Small intestine (tissue), 7 donors: ENCODE results near the gene SPECC1. TPM values are rescaled to one million over a fixed set of nuclear protein-coding genes. Genes with fewer than 3 reads are reported as not detected.
"Not testable (repeated sequence)": the region's sequence is repeated elsewhere in the genome, so short reads cannot be mapped to it uniquely, and the experiment has no call there.

Experiments
- DNase-seq, 2 donors: peaks; one replicate each; pipeline versions ENCODE4 v3.0.0 to v3.0.0-alpha.2; 2013
- FAIRE-seq: peaks from 2 replicates; lab custom pipeline; 2012; peaks lifted over from hg19 to GRCh38; lab: Jason Lieb, UNC
- H3K27ac ChIP-seq, 3 donors: one replicate each; pipeline ENCODE4 v1.5.1; 2013; ENCODE audit warnings: low read length in 2 of 3, mild to moderate bottlenecking in 2 of 3, control low read depth in 1 of 3, inconsistent platforms in 1 of 3, low read depth in 1 of 3, moderate library complexity in 1 of 3
- H3K27me3 ChIP-seq, 3 donors: one replicate each; pipeline ENCODE4 v1.6.1; 2013; ENCODE audit warnings: low read length in 3 of 3, inconsistent platforms in 1 of 3; ENCODE audit not compliant: control insufficient read depth in 3 of 3, insufficient read depth in 3 of 3
- H3K36me3 ChIP-seq, 3 donors: one replicate each; pipeline ENCODE4 v1.6.1; 2013; ENCODE audit warnings: low read length in 3 of 3, inconsistent platforms in 1 of 3, low read depth in 1 of 3, mild to moderate bottlenecking in 1 of 3, moderate library complexity in 1 of 3; ENCODE audit not compliant: control insufficient read depth in 3 of 3, insufficient read depth in 2 of 3
- H3K4me1 ChIP-seq, 3 donors: one replicate each; pipeline ENCODE4 v1.6.1; 2013; ENCODE audit warnings: low read length in 2 of 3, inconsistent platforms in 1 of 3, low read depth in 1 of 3, mild to moderate bottlenecking in 1 of 3, moderate library complexity in 1 of 3; ENCODE audit not compliant: control insufficient read depth in 3 of 3, insufficient read depth in 2 of 3
- H3K4me3 ChIP-seq, 3 donors: one replicate each; pipeline ENCODE4 v1.5.1; 2013; ENCODE audit warnings: low read length in 3 of 3, control low read depth in 1 of 3, inconsistent platforms in 1 of 3, low read depth in 1 of 3, mild to moderate bottlenecking in 1 of 3, moderate library complexity in 1 of 3
- H3K9me3 ChIP-seq, 2 donors: one replicate each; pipeline ENCODE4 v1.6.1; 2013; ENCODE audit warnings: low read depth in 1 of 2, low read length in 1 of 2; ENCODE audit not compliant: control insufficient read depth in 2 of 2, insufficient read depth in 1 of 2
- WGBS, 3 donors: extraction: QIAGEN DNeasy Blood & Tissue Kit; methylation state at CpG; one replicate each; pipeline ENCODE4 v1.1.7; 2013; 5-methylcytosine and 5-hydroxymethylcytosine counted together
- polyA plus RNA-seq, 4 donors: library from polyadenylated mRNA; stranded (reverse) in 3 of 4; unstranded in 1 of 4; fragments of 200-250 nt in 3 of 4; fragments of 120-200 nt in 1 of 4; gene quantifications; one replicate each; pipeline versions ENCODE4 v1.2.1 to v1.2.3, GENCODE V29; 2013
- donor health status: healthy with polysubstance abuse.
- donor health status: control.
- donor health status: control.
- donor health status: Bipolar disorder and iron deficiency.
- donor health status: healthy.

The SPECC1 gene
- polyA plus RNA-seq, 4 donors = 13.7 to 38.9 (median 32.8) TPM

GRCh38 chr17:20184977-20185619 is 175.9 kb downstream of the SPECC1 start:
- no peak overlapping the region for H3K27ac ChIP-seq
- H3K27me3 ChIP-seq = no peaks in the 10 kb centered on the region
- no peaks in the 10 kb centered on the region for H3K36me3 ChIP-seq
- no peak overlapping the region for H3K4me3 ChIP-seq
- WGBS, 3 donors = 89 to 98% (median 91%) methylated on average over 10 of the region's 10 CpGs
- peaks cover 0 to 12% (median 4%) of the 10 kb centered on the region in 3 donors for H3K4me1 ChIP-seq
- no peak for DNase-seq
- no peaks in the 10 kb centered on the region for H3K9me3 ChIP-seq
- no peak for FAIRE-seq

GRCh38 chr17:20187049-20187448 is 177.9 kb downstream of the SPECC1 start:
- H3K9me3 ChIP-seq = no peaks in the 10 kb centered on the region
- FAIRE-seq (no peak), DNase-seq (no peak)
- H3K27ac ChIP-seq = no peak overlapping the region
- H3K27me3 ChIP-seq = no peaks in the 10 kb centered on the region
- no peak overlapping the region for H3K4me3 ChIP-seq
- WGBS, 3 donors = 74 to 92% (median 82%) methylated on average over 4 of the region's 4 CpGs
- H3K36me3 ChIP-seq = no peaks in the 10 kb centered on the region
- peaks cover 6 to 22% (median 7%) of the 10 kb centered on the region in 3 donors for H3K4me1 ChIP-seq

- peak; percentile 34 to 36 for DNase-seq
- FAIRE-seq = no peak
- Histone ChIP-seq H3K9me3 (no peaks in the 10 kb centered on the region), H3K4me3 (no peak overlapping the region), H3K27me3 (no peaks in the 10 kb centered on the region), H3K36me3 (no peaks in the 10 kb centered on the region), H3K4me1 (peaks cover 6 to 22% (median 7%) of the 10 kb centered on the region in 3 donors), H3K27ac (peak overlapping the region; percentile 14 to 83 (median 51))
- WGBS, 3 donors = 76 to 85% (median 78%) methylated on average over 5 of the region's 5 CpGs
Observed at GRCh38 chr17:20189302-20189701, 180.1 kb downstream of the SPECC1 start.

- Histone ChIP-seq H3K36me3 (no peaks in the 10 kb centered on the region), H3K27me3 (no peaks in the 10 kb centered on the region), H3K27ac (peak overlapping the region; percentile 52 to 83 (median 56)), H3K4me3 (no peak overlapping the region), H3K9me3 (no peaks in the 10 kb centered on the region), H3K4me1 (peaks cover 6 to 22% (median 7%) of the 10 kb centered on the region in 3 donors)
- DNase-seq = peak; percentile 87 to 88
- 12 to 50% (median 29%) methylated on average over 2 of the region's 2 CpGs for WGBS, 3 donors
- no peak for FAIRE-seq
Observed at GRCh38 chr17:20189979-20190378, 180.8 kb downstream of the SPECC1 start.

GRCh38 chr17:20190605-20191004 is 181.4 kb downstream of the SPECC1 start:
- H3K27ac ChIP-seq = peak overlapping the region; percentile 52 to 83 (median 56)
- H3K27me3 ChIP-seq = no peaks in the 10 kb centered on the region
- no peaks in the 10 kb centered on the region for H3K36me3 ChIP-seq
- 30 to 58% (median 44%) methylated on average over 3 of the region's 3 CpGs for WGBS, 3 donors
- H3K4me1 ChIP-seq = peaks cover 6 to 22% (median 7%) of the 10 kb centered on the region in 3 donors
- DNase-seq (no peak), FAIRE-seq (no peak)
- H3K4me3 ChIP-seq = no peak overlapping the region
- H3K9me3 ChIP-seq = peaks cover 0 to 3% of the 10 kb centered on the region in 2 donors

- Histone ChIP-seq H3K9me3 (peaks cover 0 to 3% of the 10 kb centered on the region in 2 donors), H3K4me3 (no peak overlapping the region), H3K36me3 (no peaks in the 10 kb centered on the region), H3K4me1 (peaks cover 6 to 22% (median 7%) of the 10 kb centered on the region in 3 donors), H3K27ac (peak overlapping the region in 2 of 3 donors; percentile 14 to 83), H3K27me3 (no peaks in the 10 kb centered on the region)
- WGBS, 3 donors = 40 to 55% (median 48%) methylated on average over 3 of the region's 3 CpGs
- no peak for FAIRE-seq
- no peak for DNase-seq
Observed at GRCh38 chr17:20191056-20191455, 181.9 kb downstream of the SPECC1 start.

- H3K27ac ChIP-seq, H3K4me3 ChIP-seq: not testable (repeated sequence)
- 87 to 94% (median 93%) methylated on average over 3 of the region's 3 CpGs for WGBS, 3 donors
Observed at GRCh38 chr17:20196286-20196685, 187.1 kb downstream of the SPECC1 start.

GRCh38 chr17:20197272-20197926 is 188.2 kb downstream of the SPECC1 start:
- Histone ChIP-seq H3K27ac (no peak overlapping the region), H3K4me3 (no peak overlapping the region), H3K27me3 (no peaks in the 10 kb centered on the region), H3K9me3 (peaks cover 0 to 14% of the 10 kb centered on the region in 2 donors), H3K4me1 (no peaks in the 10 kb centered on the region), H3K36me3 (no peaks in the 10 kb centered on the region)
- DNase-seq (no peak), FAIRE-seq (no peak)
- 84 to 87% (median 86%) methylated on average over 5 of the region's 5 CpGs for WGBS, 3 donors

More at GRCh38 chr17:20196286-20196685, 187.1 kb downstream of the SPECC1 start:
- not testable (repeated sequence) for H3K4me1 ChIP-seq, H3K36me3 ChIP-seq, H3K27me3 ChIP-seq, DNase-seq, FAIRE-seq
- H3K9me3 ChIP-seq = peaks cover 0 to 14% of the 10 kb centered on the region in 2 donors
